ENCODE data around the gene POU6F1. TPM values are rescaled to one million over a fixed set of nuclear protein-coding genes. Genes with fewer than 3 reads are reported as not detected.
A peak's percentile ranks its signal among the peaks of the same experiment; 100 is the strongest.

POU6F1 gene
- total and polyA plus RNA-seq, 9 of the 15 experiments (the other 6 are each of a cell fraction or from before 2014, with no cell fraction given), result 0.14 to 3.3 (median 1.1) TPM

- TF ChIP-seq, protein P1, sequence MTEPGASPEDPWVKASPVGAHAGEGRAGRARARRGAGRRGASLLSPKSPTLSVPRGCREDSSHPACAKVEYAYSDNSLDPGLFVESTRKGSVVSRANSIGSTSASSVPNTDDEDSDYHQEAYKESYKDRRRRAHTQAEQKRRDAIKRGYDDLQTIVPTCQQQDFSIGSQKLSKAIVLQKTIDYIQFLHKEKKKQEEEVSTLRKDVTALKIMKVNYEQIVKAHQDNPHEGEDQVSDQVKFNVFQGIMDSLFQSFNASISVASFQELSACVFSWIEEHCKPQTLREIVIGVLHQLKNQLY (CRISPR knock-in tag; conservative IDR thresholded peaks at IDR 0.05), result peak in 1 of 2 experiments; percentile 73; a peak in 1 of 4 replicates
- TF ChIP-seq KAT8 (IDR thresholded peaks at IDR 0.05; ENCODE audit: low read depth) (no peak), NFRKB (IDR thresholded peaks at IDR 0.05; ENCODE audit: low read depth) (peak; percentile 94), ZNF740 (CRISPR knock-in tag; IDR thresholded peaks at IDR 0.05) (peak; percentile 99), ZNF740 (tag; IDR thresholded peaks at IDR 0.05) (peak in 1 of 2 experiments; percentile 97; a peak in 2 of 4 replicates), ZNF184 (CRISPR knock-in tag; IDR thresholded peaks at IDR 0.05) (no peak), BRD4 (IDR thresholded peaks at IDR 0.05) (peak; percentile 99), CREB1 (IDR thresholded peaks at IDR 0.05) (peak; percentile 78), CREB1 (CRISPR knock-in tag; IDR thresholded peaks at IDR 0.05) (peak; percentile 86), TBP (optimal IDR thresholded peaks at IDR 0.05; ENCODE audit: low read depth, low read length) (peak; percentile 65), GTF2F1 (IDR thresholded peaks at IDR 0.05; ENCODE audit: low read depth, low read length) (no peak; the same call in 1 of the 2 replicates), BCOR (IDR thresholded peaks at IDR 0.05) (no peak), ZNF695 (CRISPR knock-in tag; IDR thresholded peaks at IDR 0.05) (no peak), ZNF79 (CRISPR knock-in tag; IDR thresholded peaks at IDR 0.05; ENCODE audit: low read depth) (no peak), PRDM10 (IDR thresholded peaks at IDR 0.05; ENCODE audit: partially characterized antibody) (peak; percentile 92), ELF4 (CRISPR knock-in tag; IDR thresholded peaks at IDR 0.05) (peak; percentile 95), PTTG1 (tag; IDR thresholded peaks at IDR 0.05; ENCODE audit: low read depth) (no peak), FUS (optimal IDR thresholded peaks at IDR 0.05; ENCODE audit: low read depth, low read length) (no peak), HNRNPL (IDR thresholded peaks at IDR 0.05; ENCODE audit: low read depth, low read length) (no peak)
- TF ChIP-seq, protein P2, sequence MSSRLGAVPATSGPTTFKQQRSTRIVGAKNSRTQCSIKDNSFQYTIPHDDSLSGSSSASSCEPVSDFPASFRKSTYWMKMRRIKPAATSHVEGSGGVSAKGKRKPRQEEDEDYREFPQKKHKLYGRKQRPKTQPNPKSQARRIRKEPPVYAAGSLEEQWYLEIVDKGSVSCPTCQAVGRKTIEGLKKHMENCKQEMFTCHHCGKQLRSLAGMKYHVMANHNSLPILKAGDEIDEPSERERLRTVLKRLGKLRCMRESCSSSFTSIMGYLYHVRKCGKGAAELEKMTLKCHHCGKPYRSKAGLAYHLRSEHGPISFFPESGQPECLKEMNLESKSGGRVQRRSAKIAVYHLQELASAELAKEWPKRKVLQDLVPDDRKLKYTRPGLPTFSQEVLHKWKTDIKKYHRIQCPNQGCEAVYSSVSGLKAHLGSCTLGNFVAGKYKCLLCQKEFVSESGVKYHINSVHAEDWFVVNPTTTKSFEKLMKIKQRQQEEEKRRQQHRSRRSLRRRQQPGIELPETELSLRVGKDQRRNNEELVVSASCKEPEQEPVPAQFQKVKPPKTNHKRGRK (tag; IDR thresholded peaks at IDR 0.05), result no peak
- TF ChIP-seq, protein P3, sequence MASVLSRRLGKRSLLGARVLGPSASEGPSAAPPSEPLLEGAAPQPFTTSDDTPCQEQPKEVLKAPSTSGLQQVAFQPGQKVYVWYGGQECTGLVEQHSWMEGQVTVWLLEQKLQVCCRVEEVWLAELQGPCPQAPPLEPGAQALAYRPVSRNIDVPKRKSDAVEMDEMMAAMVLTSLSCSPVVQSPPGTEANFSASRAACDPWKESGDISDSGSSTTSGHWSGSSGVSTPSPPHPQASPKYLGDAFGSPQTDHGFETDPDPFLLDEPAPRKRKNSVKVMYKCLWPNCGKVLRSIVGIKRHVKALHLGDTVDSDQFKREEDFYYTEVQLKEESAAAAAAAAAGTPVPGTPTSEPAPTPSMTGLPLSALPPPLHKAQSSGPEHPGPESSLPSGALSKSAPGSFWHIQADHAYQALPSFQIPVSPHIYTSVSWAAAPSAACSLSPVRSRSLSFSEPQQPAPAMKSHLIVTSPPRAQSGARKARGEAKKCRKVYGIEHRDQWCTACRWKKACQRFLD (CRISPR knock-in tag; IDR thresholded peaks at IDR 0.05), result peak; percentile 75; the same call in 1 of the 2 replicates
Observed at GRCh38 chr12:51238510-51239334, 20.9 kb upstream of the POU6F1 start, which contains the start of gene DAZAP2 (continued).

Data from K562 (cell line).